ENCODE measurements around the gene ASZ1.

ASZ1 gene

GRCh38 chr7:117333168-117333567 is 94.1 kb downstream of the ASZ1 start:
- DNase-seq: no peak

GRCh38 chr7:117332031-117332430 is 95.3 kb downstream of the ASZ1 start:
- no peak for DNase-seq

- no peak for DNase-seq
Observed at GRCh38 chr7:117325836-117326235, 101.5 kb downstream of the ASZ1 start.

DNA sequence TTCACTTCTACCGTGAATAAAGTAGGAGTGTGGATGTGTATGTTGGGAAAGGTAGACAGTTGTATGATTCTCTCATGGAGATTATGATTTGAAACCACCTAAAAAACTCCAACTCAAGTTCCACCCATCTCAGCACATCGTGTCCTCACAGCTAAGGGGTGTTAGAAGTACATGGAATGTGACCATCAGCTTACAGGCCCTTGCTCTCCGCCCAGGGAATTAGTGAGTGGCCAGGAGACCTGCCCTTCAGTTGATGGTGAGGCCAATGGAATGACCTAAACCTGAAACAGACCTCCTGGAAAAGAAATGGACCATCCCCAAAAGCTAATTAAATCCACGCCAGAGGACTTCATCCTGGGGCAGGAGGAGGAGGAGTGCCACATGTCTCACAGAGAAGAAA is 102.3 kb downstream of the ASZ1 start:
- DNase-seq: no peak

- no peak for DNase-seq
Observed at GRCh38 chr7:117323851-117324711, 103.2 kb downstream of the ASZ1 start.

GRCh38 chr7:117323305-117323850 is 103.9 kb downstream of the ASZ1 start:
- DNase-seq: no peak

- no peak for DNase-seq
Observed at GRCh38 chr7:117322741-117323304, 104.5 kb downstream of the ASZ1 start, which contains the start of gene WNT2. TSS of gene WNT2 (minus strand) at chr7:117323058. CDS start at chr7:117322989, 69 bp downstream.

DNA sequence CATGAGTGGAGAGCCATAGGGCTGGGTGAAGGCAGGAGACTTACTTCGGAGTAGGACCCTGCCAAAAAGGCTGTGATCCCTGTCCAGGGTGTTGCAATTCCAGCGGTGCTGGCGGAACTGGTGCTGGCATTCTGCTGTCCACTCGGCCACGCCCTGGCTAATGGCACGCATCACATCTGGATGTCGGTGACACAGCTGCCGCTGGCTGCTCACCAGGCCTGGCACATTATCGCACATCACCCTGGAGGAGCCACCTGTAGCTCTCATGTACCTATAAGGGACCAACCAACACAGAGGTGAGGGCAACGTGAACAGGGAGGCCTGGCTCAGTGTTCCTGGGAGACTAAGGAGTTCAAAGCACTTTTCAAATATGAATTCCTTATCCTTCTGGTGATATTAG is 106.8 kb downstream of the ASZ1 start:
- no peak for DNase-seq

DNA sequence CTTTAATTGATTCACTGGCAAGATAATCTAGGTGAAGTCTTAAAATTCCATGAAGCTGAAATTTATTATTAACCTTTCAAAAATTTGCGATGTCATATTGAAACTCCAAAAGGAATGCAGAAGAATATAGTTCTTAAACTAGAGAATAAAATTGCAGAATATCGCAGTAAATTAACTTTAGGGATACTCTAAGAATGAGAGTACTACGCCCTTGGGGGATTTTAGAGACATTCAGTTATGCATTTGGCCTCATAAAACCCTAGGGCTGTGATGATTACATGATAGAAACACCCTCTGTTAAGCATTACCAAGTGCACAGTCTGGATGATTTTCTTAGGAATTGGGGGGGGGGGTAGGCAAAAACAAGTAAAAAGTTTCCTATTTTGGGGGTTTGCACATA is 108.1 kb downstream of the ASZ1 start:
- no peak for DNase-seq

DNA sequence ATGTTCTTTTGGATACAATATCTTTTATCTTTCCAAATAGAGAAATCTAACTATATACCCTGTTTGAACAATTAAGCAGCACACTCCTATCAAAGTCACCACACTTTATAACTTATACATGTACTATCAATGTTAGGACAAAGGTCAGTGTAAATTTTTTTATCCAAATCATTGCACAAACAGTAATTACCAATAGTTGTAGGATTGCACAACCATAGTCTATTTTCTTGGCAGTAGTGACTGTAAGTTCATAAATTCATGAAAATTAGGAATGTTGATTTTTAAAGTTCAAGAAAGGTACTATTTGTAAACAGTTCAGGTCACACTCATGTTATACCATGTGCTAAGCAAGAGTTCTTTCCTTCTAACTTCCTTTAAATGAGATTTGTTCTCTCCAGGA is 113.7 kb downstream of the ASZ1 start:
- DNase-seq: no peak

Measured in Kasumi-1 (cell line).